GM19395 (cell line): ENCODE measurements around the gene SMAD9.

Source experiments
- ATAC-seq: cut with Tn5 transposase; IDR thresholded peaks from one replicate; pipeline ENCODE4 v1.9.1; 2021; ENCODE audit warnings: mild to moderate bottlenecking, moderate library complexity; ENCODE audit not compliant: unreplicated experiment

SMAD9 gene

GRCh38 chr13:36870050-36870692, 49.9 kb downstream of the SMAD9 start:
- ATAC-seq: no peak

GRCh38 chr13:36866232-36866631, 53.8 kb downstream of the SMAD9 start:
- ATAC-seq: no peak

- no peak for ATAC-seq
Observed at GRCh38 chr13:36865265-36865664, 54.8 kb downstream of the SMAD9 start.

GRCh38 chr13:36862722-36863121, 57.3 kb downstream of the SMAD9 start:
- ATAC-seq: no peak

GRCh38 chr13:36862002-36862685, 57.9 kb downstream of the SMAD9 start:
- no peak for ATAC-seq

GRCh38 chr13:36859259-36859658, 60.8 kb downstream of the SMAD9 start:
- no peak for ATAC-seq

- peak; percentile 76 for ATAC-seq
Observed at GRCh38 chr13:36858290-36858689, 61.7 kb downstream of the SMAD9 start.

GRCh38 chr13:36857253-36857652, 62.8 kb downstream of the SMAD9 start:
- ATAC-seq: no peak

GRCh38 chr13:36850790-36851438, 69.1 kb downstream of the SMAD9 start:
- ATAC-seq: no peak

GRCh38 chr13:36848199-36848982, 71.6 kb downstream of the SMAD9 start:
- ATAC-seq: no peak

GRCh38 chr13:36847606-36848005, 72.4 kb downstream of the SMAD9 start:
- no peak for ATAC-seq

GRCh38 chr13:36841391-36841790, 78.6 kb downstream of the SMAD9 start:
- ATAC-seq: no peak

- ATAC-seq: no peak
Observed at GRCh38 chr13:36840718-36841250, 79.3 kb downstream of the SMAD9 start.

- ATAC-seq: no peak
Observed at GRCh38 chr13:36839981-36840380, 80.1 kb downstream of the SMAD9 start.

GRCh38 chr13:36839281-36839680, 80.8 kb downstream of the SMAD9 start:
- ATAC-seq: no peak

- ATAC-seq: no peak
Observed at GRCh38 chr13:36837354-36838092, 82.5 kb downstream of the SMAD9 start.

GRCh38 chr13:36834299-36834698, 85.7 kb downstream of the SMAD9 start:
- ATAC-seq: no peak

GRCh38 chr13:36831291-36831690, 88.7 kb downstream of the SMAD9 start:
- no peak for ATAC-seq

- ATAC-seq: no peak
Observed at GRCh38 chr13:36829753-36830152, 90.3 kb downstream of the SMAD9 start.

GRCh38 chr13:36822785-36823184, 97.3 kb downstream of the SMAD9 start:
- ATAC-seq: no peak
